GM23338 (cell line): Measurements from ENCODE around the gene TPSAB1. TPM values are rescaled to one million over a fixed set of nuclear protein-coding genes. Genes with fewer than 3 reads are reported as not detected.

ENCODE experiments used
- ATAC-seq: fragments of 200-7000 bp; cut with Tn5 transposase; 3 replicates; pipeline ENCODE4 v1.9.1; 2020
- DNase-seq: peaks from one replicate; pipeline ENCODE4 v3.0.0-alpha.2; 2015; ENCODE audit warnings: low spot score
- H2AFZ ChIP-seq: fragments of 200-600 bp; sonication (generic); 2 replicates; pipeline ENCODE4 v1.8.0; 2016; ENCODE audit warnings: antibody characterized with exemption, mild to moderate bottlenecking, moderate library complexity
- H3F3A ChIP-seq: fragments of 200-600 bp; sonication (generic); replicated peaks from 2 replicates; pipeline ENCODE4 v1.8.0; 2017; ENCODE audit warnings: antibody characterized with exemption, mixed run types, low read depth
- H3K27ac ChIP-seq: fragments of 200-600 bp; sonication (generic); 2 replicates; pipeline ENCODE4 v1.6.1; 2016; ENCODE audit warnings: low read depth
- H3K27me3 ChIP-seq: fragments of 200-600 bp; sonication (generic); 2 replicates; pipeline ENCODE4 v1.8.0; 2016; ENCODE audit warnings: mild to moderate bottlenecking, mixed run types, moderate library complexity; ENCODE audit not compliant: insufficient read depth
- H3K36me3 ChIP-seq: fragments of 200-600 bp; sonication (generic); 2 replicates; pipeline ENCODE4 v1.8.0; 2016; ENCODE audit warnings: mild to moderate bottlenecking; ENCODE audit not compliant: insufficient read depth
- H3K4me1 ChIP-seq: fragments of 200-600 bp; sonication (generic); 2 replicates; pipeline ENCODE4 v1.8.0; 2016; ENCODE audit warnings: mild to moderate bottlenecking, moderate library complexity; ENCODE audit not compliant: insufficient read depth
- H3K4me2 ChIP-seq: fragments of 200-600 bp; sonication (generic); 2 replicates; pipeline ENCODE4 v1.7.1; 2017; ENCODE audit warnings: mixed run types
- H3K4me3 ChIP-seq: fragments of 200-600 bp; sonication (generic); 2 replicates; pipeline ENCODE4 v1.6.1; 2016; ENCODE audit warnings: mixed run types
- H3K79me2 ChIP-seq: fragments of 200-600 bp; sonication (generic); replicated peaks from 2 replicates; pipeline ENCODE4 v1.8.0; 2017; ENCODE audit warnings: mild to moderate bottlenecking; ENCODE audit not compliant: insufficient read depth
- H3K9me2 ChIP-seq: fragments of 200-600 bp; sonication (generic); 2 replicates; pipeline ENCODE4 v1.8.0; 2017; ENCODE audit not compliant: insufficient read depth
- H4K20me1 ChIP-seq: fragments of 200-600 bp; sonication (generic); replicated peaks from 2 replicates; pipeline ENCODE4 v1.8.0; 2017; ENCODE audit warnings: mild to moderate bottlenecking; ENCODE audit not compliant: insufficient read depth
- H3K27ac Mint-ChIP-seq: 2 replicates; pipeline ENCODE4 v1.8.0; 2020; ENCODE audit warnings: inconsistent platforms, mild to moderate bottlenecking, moderate library complexity, mixed read lengths
- H3K27me3 Mint-ChIP-seq: 3 replicates; pipeline ENCODE4 v1.8.0; 2022; ENCODE audit warnings: low read depth, mild to moderate bottlenecking, moderate library complexity, mixed read lengths, inconsistent platforms; ENCODE audit not compliant: insufficient read depth, poor library complexity
- H3K36me3 Mint-ChIP-seq: 3 replicates; pipeline ENCODE4 v1.8.0; 2021; ENCODE audit warnings: low read depth, mild to moderate bottlenecking, inconsistent platforms, moderate library complexity, mixed read lengths
- H3K4me1 Mint-ChIP-seq: 3 replicates; pipeline ENCODE4 v1.8.0; 2020; ENCODE audit warnings: mild to moderate bottlenecking, inconsistent platforms, mixed read lengths
- H3K4me3 Mint-ChIP-seq: 3 replicates; pipeline ENCODE4 v1.8.0; 2021; ENCODE audit warnings: moderate library complexity, mild to moderate bottlenecking, inconsistent platforms, mixed read lengths
- H3K9me3 Mint-ChIP-seq: 3 replicates; pipeline ENCODE4 v1.8.0; 2020; ENCODE audit warnings: moderate library complexity, mild to moderate bottlenecking, inconsistent platforms, mixed read lengths
- CREB1 ChIP-seq: fragments of 250-450 bp; sonication (Bioruptor Pico); IDR thresholded peaks from 2 replicates; pipeline ENCODE4 v1.5.0; 2020; ENCODE audit warnings: low read depth, mild to moderate bottlenecking, moderate library complexity
- ETS1 ChIP-seq: IDR thresholded peaks from 2 replicates; pipeline ENCODE4 v1.6.1; 2016; ENCODE audit warnings: antibody characterized with exemption
- EZH2 ChIP-seq: fragments of 200-600 bp; sonication (generic); IDR thresholded peaks from one replicate; pipeline ENCODE4 v1.8.0; 2017; ENCODE audit warnings: antibody characterized with exemption, mild to moderate bottlenecking, low read depth; ENCODE audit not compliant: unreplicated experiment
- EZH2phosphoT487 ChIP-seq: fragments of 200-600 bp; sonication (generic); IDR thresholded peaks from one replicate; pipeline ENCODE4 v1.8.1; 2018; ENCODE audit warnings: antibody characterized with exemption; ENCODE audit not compliant: unreplicated experiment
- JUNB ChIP-seq: IDR thresholded peaks from one replicate; pipeline ENCODE4 v1.6.1; 2016; ENCODE audit warnings: antibody characterized with exemption; ENCODE audit not compliant: unreplicated experiment
- NANOG ChIP-seq: IDR thresholded peaks from 2 replicates; pipeline ENCODE4 v1.6.1; 2016; ENCODE audit warnings: antibody characterized with exemption, borderline replicate concordance
- POLR2AphosphoS5 ChIP-seq: IDR thresholded peaks from 2 replicates; pipeline ENCODE4 v1.6.1; 2016; ENCODE audit warnings: antibody characterized with exemption, low read depth
- REST ChIP-seq: IDR thresholded peaks from one replicate; pipeline ENCODE4 v1.6.1; 2018; ENCODE audit warnings: antibody characterized with exemption; ENCODE audit not compliant: unreplicated experiment
- STAT1 ChIP-seq: IDR thresholded peaks from one replicate; pipeline ENCODE4 v1.6.1; 2016; ENCODE audit warnings: antibody characterized with exemption; ENCODE audit not compliant: unreplicated experiment
- ZNF114 ChIP-seq: fragments of 250-450 bp; sonication (Bioruptor Pico); IDR thresholded peaks from 2 replicates; pipeline ENCODE4 v1.5.0; 2020; ENCODE audit warnings: mild to moderate bottlenecking, moderate library complexity
- polyA plus RNA-seq: library from polyadenylated mRNA; unstranded; fragments of >200 nt; fragmentation: Nextera tagmentation; extraction: Ambion mirVana; gene quantifications from 2 replicates; pipeline ENCODE4 v1.2.1, GENCODE V29; 2016
- total RNA-seq: library from RNA; depleted of rRNA; stranded (reverse); fragments of >200 nt; shearing (Covaris generic); gene quantifications from 2 replicates; pipeline ENCODE4 v1.2.3, GENCODE V29; 2014
- TF ChIP-seq, protein P1 (sequence below), 2 experiments: fragments of 200-600 bp in 1 of 2; sonication (generic) in 1 of 2; conservative IDR thresholded peaks; 2 replicates each; pipeline versions ENCODE4 v1.5.1 to v1.6.1; 2016 to 2017; ENCODE audit warnings: antibody characterized with exemption in 2 of 2, low read depth in 2 of 2, mild to moderate bottlenecking in 2 of 2, moderate library complexity in 1 of 2

The TPSAB1 gene
- total and polyA plus RNA-seq, 2 experiments from 2014 or later = not detected

- Histone ChIP-seq H3K9me2 (no peaks in the 10 kb centered on the region), H3K4me2 (no peak overlapping the region), H2AFZ (no peak overlapping the region), H3K4me3 (no peak overlapping the region), H4K20me1 (no peaks in the 10 kb centered on the region), H3K4me1 (peaks cover 6% of the 10 kb centered on the region; the same call in 1 of the 2 replicates), H3F3A (no peaks in the 10 kb centered on the region), H3K27me3 (no peaks in the 10 kb centered on the region), H3K27ac (no peak overlapping the region), H3K79me2 (no peaks in the 10 kb centered on the region), H3K36me3 (no peaks in the 10 kb centered on the region)
- Mint-ChIP-seq H3K4me3 (no peak overlapping the region), H3K27ac (no peak overlapping the region), H3K27me3 (peaks cover 11% of the 10 kb centered on the region), H3K36me3 (peaks cover 5% of the 10 kb centered on the region; the same call in 1 of the 3 replicates), H3K4me1 (peaks cover 2% of the 10 kb centered on the region), H3K9me3 (no peaks in the 10 kb centered on the region; the same call in 1 of the 3 replicates)
- no peak for DNase-seq
- no peak for ATAC-seq
- TF ChIP-seq EZH2phosphoT487 = no peak
- no peak for TF ChIP-seq NANOG
- TF ChIP-seq ZNF114 (CRISPR knock-in tag) = no peak
- no peak for TF ChIP-seq STAT1
- no peak for TF ChIP-seq ETS1
- TF ChIP-seq POLR2AphosphoS5 = no peak
- TF ChIP-seq REST = no peak
- no peak for TF ChIP-seq CREB1
- TF ChIP-seq, protein P1, sequence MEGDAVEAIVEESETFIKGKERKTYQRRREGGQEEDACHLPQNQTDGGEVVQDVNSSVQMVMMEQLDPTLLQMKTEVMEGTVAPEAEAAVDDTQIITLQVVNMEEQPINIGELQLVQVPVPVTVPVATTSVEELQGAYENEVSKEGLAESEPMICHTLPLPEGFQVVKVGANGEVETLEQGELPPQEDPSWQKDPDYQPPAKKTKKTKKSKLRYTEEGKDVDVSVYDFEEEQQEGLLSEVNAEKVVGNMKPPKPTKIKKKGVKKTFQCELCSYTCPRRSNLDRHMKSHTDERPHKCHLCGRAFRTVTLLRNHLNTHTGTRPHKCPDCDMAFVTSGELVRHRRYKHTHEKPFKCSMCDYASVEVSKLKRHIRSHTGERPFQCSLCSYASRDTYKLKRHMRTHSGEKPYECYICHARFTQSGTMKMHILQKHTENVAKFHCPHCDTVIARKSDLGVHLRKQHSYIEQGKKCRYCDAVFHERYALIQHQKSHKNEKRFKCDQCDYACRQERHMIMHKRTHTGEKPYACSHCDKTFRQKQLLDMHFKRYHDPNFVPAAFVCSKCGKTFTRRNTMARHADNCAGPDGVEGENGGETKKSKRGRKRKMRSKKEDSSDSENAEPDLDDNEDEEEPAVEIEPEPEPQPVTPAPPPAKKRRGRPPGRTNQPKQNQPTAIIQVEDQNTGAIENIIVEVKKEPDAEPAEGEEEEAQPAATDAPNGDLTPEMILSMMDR (conservative IDR thresholded peaks at IDR 0.05; ENCODE audit: low read depth in 2 of 2) = no peak
- TF ChIP-seq JUNB = no peak
- TF ChIP-seq EZH2 = no peak
Measured at GRCh38 chr16:1275791-1276579, 35.5 kb downstream of the TPSAB1 start.
